ENCODE results near the gene FXN.
A peak's percentile ranks its signal among the peaks of the same experiment; 100 is the strongest.

FXN gene

GRCh38 chr9:69066955-69067354, 31.4 kb downstream of the FXN start:
- Histone ChIP-seq H3K9ac (ENCODE audit: low read length in 2 of 2) (no peak overlapping the region), H3K4me3 (ENCODE audit: low read length in 2 of 2) (no peak overlapping the region), H3K36me3 (ENCODE audit: control insufficient read depth in 2 of 2, insufficient read depth in 2 of 2, low read length in 2 of 2) (peaks cover 13 to 16% of the 10 kb centered on the region in 2 donors), H3K4me1 (ENCODE audit: control insufficient read depth, insufficient read depth, low read length) (peaks cover 4% of the 10 kb centered on the region), H3K27ac (ENCODE audit: low read length) (no peak overlapping the region), H3K9me3 (ENCODE audit: control insufficient read depth in 2 of 2, low read length in 2 of 2) (no peaks in the 10 kb centered on the region), H3K27me3 (ENCODE audit: control insufficient read depth in 1 of 2, insufficient read depth in 2 of 2, low read length in 2 of 2) (no peaks in the 10 kb centered on the region)

GRCh38 chr9:69070201-69070600, 34.6 kb downstream of the FXN start:
- H3K4me1 ChIP-seq (ENCODE audit: control insufficient read depth, insufficient read depth, low read length), result no peaks in the 10 kb centered on the region
- no peak overlapping the region for H3K9ac ChIP-seq (ENCODE audit: low read length in 2 of 2)
- no peaks in the 10 kb centered on the region for H3K27me3 ChIP-seq (ENCODE audit: control insufficient read depth in 1 of 2, insufficient read depth in 2 of 2, low read length in 2 of 2)
- H3K27ac ChIP-seq (ENCODE audit: low read length), result no peak overlapping the region
- H3K9me3 ChIP-seq (ENCODE audit: control insufficient read depth in 2 of 2, low read length in 2 of 2), result no peaks in the 10 kb centered on the region
- H3K36me3 ChIP-seq (ENCODE audit: control insufficient read depth in 2 of 2, insufficient read depth in 2 of 2, low read length in 2 of 2), result peaks cover 11 to 14% of the 10 kb centered on the region in 2 donors
- no peak overlapping the region for H3K4me3 ChIP-seq (ENCODE audit: low read length in 2 of 2)

DNA sequence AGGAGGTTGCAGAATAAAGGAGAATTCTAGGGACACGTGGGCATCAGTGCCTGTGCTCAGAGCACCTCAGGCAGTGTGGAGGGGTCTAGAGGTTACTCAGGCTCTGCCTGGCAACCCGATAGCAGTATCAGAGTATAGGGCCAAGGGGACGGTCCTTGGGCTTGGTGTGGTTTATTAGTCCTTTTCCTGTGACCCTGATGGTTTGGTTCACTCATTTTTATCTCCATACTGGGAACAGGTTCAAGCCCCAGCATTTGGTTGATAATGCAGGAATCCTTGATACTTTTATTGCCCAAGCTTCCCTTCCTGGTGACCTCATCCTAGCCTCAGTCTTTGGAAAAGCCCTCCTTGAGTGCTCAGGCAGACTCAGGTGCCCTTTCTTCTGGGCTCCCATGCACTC, 35.5 kb downstream of the FXN start:
- no peak overlapping the region for H3K9ac ChIP-seq (ENCODE audit: low read length in 2 of 2)
- no peak overlapping the region for H3K4me3 ChIP-seq (ENCODE audit: low read length in 2 of 2)
- H3K4me1 ChIP-seq (ENCODE audit: control insufficient read depth, insufficient read depth, low read length), result peaks cover 2% of the 10 kb centered on the region
- H3K9me3 ChIP-seq (ENCODE audit: control insufficient read depth in 2 of 2, low read length in 2 of 2), result no peaks in the 10 kb centered on the region
- no peak overlapping the region for H3K27ac ChIP-seq (ENCODE audit: low read length)
- peaks cover 10 to 11% of the 10 kb centered on the region in 2 donors for H3K36me3 ChIP-seq (ENCODE audit: control insufficient read depth in 2 of 2, insufficient read depth in 2 of 2, low read length in 2 of 2)
- H3K27me3 ChIP-seq (ENCODE audit: control insufficient read depth in 1 of 2, insufficient read depth in 2 of 2, low read length in 2 of 2), result no peaks in the 10 kb centered on the region

DNA sequence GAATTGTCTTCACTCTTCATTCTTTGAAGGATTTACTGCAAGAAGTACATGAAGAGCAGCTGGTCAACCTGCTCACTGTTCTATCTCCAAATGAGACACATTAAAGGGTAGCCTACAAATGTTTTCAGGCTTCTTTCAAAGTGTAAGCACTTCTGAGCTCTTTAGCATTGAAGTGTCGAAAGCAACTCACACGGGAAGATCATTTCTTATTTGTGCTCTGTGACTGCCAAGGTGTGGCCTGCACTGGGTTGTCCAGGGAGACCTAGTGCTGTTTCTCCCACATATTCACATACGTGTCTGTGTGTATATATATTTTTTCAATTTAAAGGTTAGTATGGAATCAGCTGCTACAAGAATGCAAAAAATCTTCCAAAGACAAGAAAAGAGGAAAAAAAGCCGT, 37.6 kb downstream of the FXN start:
- H3K4me3 ChIP-seq (ENCODE audit: low read length in 2 of 2), result no peak overlapping the region
- H3K9me3 ChIP-seq (ENCODE audit: control insufficient read depth in 2 of 2, low read length in 2 of 2), result no peaks in the 10 kb centered on the region
- no peak overlapping the region for H3K27ac ChIP-seq (ENCODE audit: low read length)
- peaks cover 7% of the 10 kb centered on the region for H3K4me1 ChIP-seq (ENCODE audit: control insufficient read depth, insufficient read depth, low read length)
- H3K36me3 ChIP-seq (ENCODE audit: control insufficient read depth in 2 of 2, insufficient read depth in 2 of 2, low read length in 2 of 2), result peaks cover 3 to 5% of the 10 kb centered on the region in 2 donors
- no peaks in the 10 kb centered on the region for H3K27me3 ChIP-seq (ENCODE audit: control insufficient read depth in 1 of 2, insufficient read depth in 2 of 2, low read length in 2 of 2)
- no peak overlapping the region for H3K9ac ChIP-seq (ENCODE audit: low read length in 2 of 2)

GRCh38 chr9:69074801-69075200, 39.2 kb downstream of the FXN start:
- peaks cover 17% of the 10 kb centered on the region for H3K4me1 ChIP-seq (ENCODE audit: control insufficient read depth, insufficient read depth, low read length)
- no peak overlapping the region for H3K4me3 ChIP-seq (ENCODE audit: low read length in 2 of 2)
- no peak overlapping the region for H3K27ac ChIP-seq (ENCODE audit: low read length)
- H3K9me3 ChIP-seq (ENCODE audit: control insufficient read depth in 2 of 2, low read length in 2 of 2), result no peaks in the 10 kb centered on the region
- H3K27me3 ChIP-seq (ENCODE audit: control insufficient read depth in 1 of 2, insufficient read depth in 2 of 2, low read length in 2 of 2), result no peaks in the 10 kb centered on the region
- H3K36me3 ChIP-seq (ENCODE audit: control insufficient read depth in 2 of 2, insufficient read depth in 2 of 2, low read length in 2 of 2), result peaks cover 3% of the 10 kb centered on the region in 2 donors
- no peak overlapping the region for H3K9ac ChIP-seq (ENCODE audit: low read length in 2 of 2)

DNA sequence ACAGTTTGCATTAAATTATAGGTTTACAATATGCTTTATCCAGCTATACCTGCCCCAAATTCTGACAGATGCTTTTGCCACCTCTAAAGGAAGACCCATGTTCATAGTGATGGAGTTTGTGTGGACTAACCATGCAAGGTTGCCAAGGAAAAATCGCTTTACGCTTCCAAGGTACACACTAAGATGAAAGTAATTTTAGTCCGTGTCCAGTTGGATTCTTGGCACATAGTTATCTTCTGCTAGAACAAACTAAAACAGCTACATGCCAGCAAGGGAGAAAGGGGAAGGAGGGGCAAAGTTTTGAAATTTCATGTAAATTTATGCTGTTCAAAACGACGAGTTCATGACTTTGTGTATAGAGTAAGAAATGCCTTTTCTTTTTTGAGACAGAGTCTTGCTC, 41.0 kb downstream of the FXN start:
- no peaks in the 10 kb centered on the region for H3K9me3 ChIP-seq (ENCODE audit: control insufficient read depth in 2 of 2, low read length in 2 of 2)
- H3K4me1 ChIP-seq (ENCODE audit: control insufficient read depth, insufficient read depth, low read length), result peaks cover 17% of the 10 kb centered on the region
- no peak overlapping the region for H3K27ac ChIP-seq (ENCODE audit: low read length)
- H3K27me3 ChIP-seq (ENCODE audit: control insufficient read depth in 1 of 2, insufficient read depth in 2 of 2, low read length in 2 of 2), result no peaks in the 10 kb centered on the region
- H3K36me3 ChIP-seq (ENCODE audit: control insufficient read depth in 2 of 2, insufficient read depth in 2 of 2, low read length in 2 of 2), result no peaks in the 10 kb centered on the region
- peak overlapping the region in 1 of 2 donors; percentile 10 for H3K4me3 ChIP-seq (ENCODE audit: low read length in 2 of 2)
- no peak overlapping the region for H3K9ac ChIP-seq (ENCODE audit: low read length in 2 of 2)

GRCh38 chr9:69078069-69078468, 42.5 kb downstream of the FXN start:
- no peak overlapping the region for H3K4me3 ChIP-seq (ENCODE audit: low read length in 2 of 2)
- H3K36me3 ChIP-seq (ENCODE audit: control insufficient read depth in 2 of 2, insufficient read depth in 2 of 2, low read length in 2 of 2), result no peaks in the 10 kb centered on the region
- H3K9ac ChIP-seq (ENCODE audit: low read length in 2 of 2), result no peak overlapping the region
- peaks cover 17% of the 10 kb centered on the region for H3K4me1 ChIP-seq (ENCODE audit: control insufficient read depth, insufficient read depth, low read length)
- no peaks in the 10 kb centered on the region for H3K27me3 ChIP-seq (ENCODE audit: control insufficient read depth in 1 of 2, insufficient read depth in 2 of 2, low read length in 2 of 2)
- peak overlapping the region; percentile 41 for H3K27ac ChIP-seq (ENCODE audit: low read length)
- H3K9me3 ChIP-seq (ENCODE audit: control insufficient read depth in 2 of 2, low read length in 2 of 2), result no peaks in the 10 kb centered on the region

- H3K36me3 ChIP-seq (ENCODE audit: control insufficient read depth in 2 of 2, insufficient read depth in 2 of 2, low read length in 2 of 2), result no peaks in the 10 kb centered on the region
- H3K4me1 ChIP-seq (ENCODE audit: control insufficient read depth, insufficient read depth, low read length), result peaks cover 17% of the 10 kb centered on the region
- peak overlapping the region; percentile 41 for H3K27ac ChIP-seq (ENCODE audit: low read length)
Observed at GRCh38 chr9:69078581-69078980, 43.0 kb downstream of the FXN start.

GRCh38 chr9:69079186-69079585, 43.6 kb downstream of the FXN start:
- Histone ChIP-seq H3K4me1 (ENCODE audit: control insufficient read depth, insufficient read depth, low read length) (peaks cover 17% of the 10 kb centered on the region), H3K9me3 (ENCODE audit: control insufficient read depth in 2 of 2, low read length in 2 of 2) (no peaks in the 10 kb centered on the region), H3K36me3 (ENCODE audit: control insufficient read depth in 2 of 2, insufficient read depth in 2 of 2, low read length in 2 of 2) (no peaks in the 10 kb centered on the region), H3K27ac (ENCODE audit: low read length) (peak overlapping the region; percentile 41), H3K27me3 (ENCODE audit: control insufficient read depth in 1 of 2, insufficient read depth in 2 of 2, low read length in 2 of 2) (no peaks in the 10 kb centered on the region), H3K4me3 (ENCODE audit: low read length in 2 of 2) (no peak overlapping the region), H3K9ac (ENCODE audit: low read length in 2 of 2) (no peak overlapping the region)

More at GRCh38 chr9:69078581-69078980, 43.0 kb downstream of the FXN start:
- Histone ChIP-seq H3K4me3 (ENCODE audit: low read length in 2 of 2) (peak overlapping the region in 1 of 2 donors; percentile 35), H3K27me3 (ENCODE audit: control insufficient read depth in 1 of 2, insufficient read depth in 2 of 2, low read length in 2 of 2) (no peaks in the 10 kb centered on the region), H3K9me3 (ENCODE audit: control insufficient read depth in 2 of 2, low read length in 2 of 2) (no peaks in the 10 kb centered on the region), H3K9ac (ENCODE audit: low read length in 2 of 2) (no peak overlapping the region)

DNA sequence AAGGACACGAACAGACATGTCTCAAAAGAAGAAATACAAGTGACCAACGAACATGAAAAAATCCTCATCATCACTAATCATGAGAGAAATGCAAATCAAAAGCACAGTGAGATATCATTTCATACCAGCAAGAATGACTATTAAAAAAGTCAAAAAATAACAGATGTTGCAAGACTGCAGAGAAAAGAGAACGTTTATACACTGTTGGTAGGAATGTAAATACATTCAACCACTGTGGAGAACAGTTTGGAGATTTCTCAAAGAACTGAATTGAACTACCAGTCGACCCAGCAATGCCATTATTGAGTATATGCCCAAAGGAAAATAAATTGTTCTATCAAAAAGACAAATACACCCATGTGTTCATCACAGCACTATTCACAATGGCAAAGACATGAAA, 45.7 kb downstream of the FXN start:
- H3K27ac ChIP-seq (ENCODE audit: low read length), result no peak overlapping the region
- no peaks in the 10 kb centered on the region for H3K9me3 ChIP-seq (ENCODE audit: control insufficient read depth in 2 of 2, low read length in 2 of 2)
- no peak overlapping the region for H3K4me3 ChIP-seq (ENCODE audit: low read length in 2 of 2)
- no peak overlapping the region for H3K9ac ChIP-seq (ENCODE audit: low read length in 2 of 2)
- peaks cover 15% of the 10 kb centered on the region for H3K4me1 ChIP-seq (ENCODE audit: control insufficient read depth, insufficient read depth, low read length)
- no peaks in the 10 kb centered on the region for H3K36me3 ChIP-seq (ENCODE audit: control insufficient read depth in 2 of 2, insufficient read depth in 2 of 2, low read length in 2 of 2)
- no peaks in the 10 kb centered on the region for H3K27me3 ChIP-seq (ENCODE audit: control insufficient read depth in 1 of 2, insufficient read depth in 2 of 2, low read length in 2 of 2)

- H3K4me3 ChIP-seq (ENCODE audit: low read length in 2 of 2), result no peak overlapping the region
- H3K36me3 ChIP-seq (ENCODE audit: control insufficient read depth in 2 of 2, insufficient read depth in 2 of 2, low read length in 2 of 2), result no peaks in the 10 kb centered on the region
- H3K9me3 ChIP-seq (ENCODE audit: control insufficient read depth in 2 of 2, low read length in 2 of 2), result no peaks in the 10 kb centered on the region
- H3K27ac ChIP-seq (ENCODE audit: low read length), result no peak overlapping the region
- H3K4me1 ChIP-seq (ENCODE audit: control insufficient read depth, insufficient read depth, low read length), result peaks cover 8% of the 10 kb centered on the region
- H3K27me3 ChIP-seq (ENCODE audit: control insufficient read depth in 1 of 2, insufficient read depth in 2 of 2, low read length in 2 of 2), result no peaks in the 10 kb centered on the region
- H3K9ac ChIP-seq (ENCODE audit: low read length in 2 of 2), result no peak overlapping the region
Observed at GRCh38 chr9:69083321-69083720, 47.8 kb downstream of the FXN start.

All from stomach smooth muscle (tissue), 2 donors.